ENCODE results near the gene PHF13.
"Not testable (repeated sequence)": the region's sequence is repeated elsewhere in the genome, so short reads cannot be mapped to it uniquely, and the experiment has no call there.

The PHF13 gene

DNA sequence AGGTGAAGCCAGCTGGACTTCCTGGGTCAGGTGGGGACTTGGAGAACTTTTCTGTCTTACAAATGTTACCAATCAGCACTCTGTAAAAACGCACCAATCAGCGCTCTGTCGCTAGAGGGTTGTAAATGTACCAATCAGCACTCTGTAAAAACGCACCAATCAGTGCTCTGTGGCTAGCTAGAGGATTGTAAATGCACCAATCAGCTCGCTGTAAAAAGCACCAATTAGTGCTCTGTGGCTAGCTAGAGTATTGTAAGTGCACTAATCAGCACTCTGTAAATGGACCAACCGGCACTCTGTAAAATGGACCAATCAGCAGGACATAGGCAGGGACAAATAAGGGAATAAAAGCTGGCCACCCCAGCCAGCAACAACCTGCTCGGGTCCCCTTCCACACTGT is 48.9 kb downstream of the PHF13 start:
- WGBS (ENCODE audit: insufficient coverage) = 100% methylated on average over 7 of the region's 7 CpGs
- H3K4me3 ChIP-seq (ENCODE audit: control insufficient read depth in 1 of 7, extremely low read depth in 1 of 7, insufficient read depth in 4 of 7, low read depth in 2 of 7, low read length in 6 of 7); H3K4me1 ChIP-seq (ENCODE audit: control extremely low read depth in 1 of 4, control insufficient read depth in 4 of 4, insufficient read depth in 4 of 4, low read length in 3 of 4); H3K9me3 ChIP-seq (ENCODE audit: control extremely low read depth in 1 of 5, control insufficient read depth in 4 of 5, insufficient read depth in 2 of 5, low read depth in 1 of 5, low read length in 4 of 5); H3K27ac ChIP-seq (ENCODE audit: insufficient read depth in 1 of 2, low read depth in 1 of 2, low read length in 2 of 2, poor library complexity in 1 of 2, severe bottlenecking in 2 of 2); DNase-seq; POLR2A ChIA-PET; H3K27me3 ChIP-seq (replicated peaks in 2 of 5; ENCODE audit: control insufficient read depth in 4 of 5, insufficient read depth in 5 of 5, low read length in 4 of 5): not testable (repeated sequence)
- H3K36me3 ChIP-seq (ENCODE audit: control insufficient read depth in 4 of 4, insufficient read depth in 4 of 4, low read length in 3 of 4) = peaks cover 3 to 50% (median 27%) of the 10 kb centered on the region in 4 experiments
- CTCF ChIA-PET = interaction anchor here (0.6 to 1.7 kb wide), 2 partner anchors 11 to 28 kb away, joined by 3 to 4 read pairs; no protein-coding TSS in a partner anchor

GRCh38 chr1:6666696-6667095 is 53.2 kb downstream of the PHF13 start:
- no peaks in the 10 kb centered on the region for H3K4me1 ChIP-seq (ENCODE audit: control extremely low read depth in 1 of 4, control insufficient read depth in 4 of 4, insufficient read depth in 4 of 4, low read length in 3 of 4)
- POLR2A ChIA-PET = no interaction called here
- no peaks in the 10 kb centered on the region for H3K27me3 ChIP-seq (replicated peaks in 2 of 5; ENCODE audit: control insufficient read depth in 4 of 5, insufficient read depth in 5 of 5, low read length in 4 of 5)
- DNase-seq = no peak
- H3K4me3 ChIP-seq (ENCODE audit: control insufficient read depth in 1 of 7, extremely low read depth in 1 of 7, insufficient read depth in 4 of 7, low read depth in 2 of 7, low read length in 6 of 7) = no peak overlapping the region
- no peak overlapping the region for H3K27ac ChIP-seq (ENCODE audit: insufficient read depth in 1 of 2, low read depth in 1 of 2, low read length in 2 of 2, poor library complexity in 1 of 2, severe bottlenecking in 2 of 2)
- 96% methylated on average over 4 of the region's 5 CpGs for WGBS (ENCODE audit: insufficient coverage)
- H3K9me3 ChIP-seq (ENCODE audit: control extremely low read depth in 1 of 5, control insufficient read depth in 4 of 5, insufficient read depth in 2 of 5, low read depth in 1 of 5, low read length in 4 of 5) = no peaks in the 10 kb centered on the region
- peaks cover 4 to 48% (median 27%) of the 10 kb centered on the region in 4 experiments for H3K36me3 ChIP-seq (ENCODE audit: control insufficient read depth in 4 of 4, insufficient read depth in 4 of 4, low read length in 3 of 4)
- CTCF ChIA-PET = no interaction called here

- DNase-seq = no peak
- H3K4me3 ChIP-seq (ENCODE audit: control insufficient read depth in 1 of 7, extremely low read depth in 1 of 7, insufficient read depth in 4 of 7, low read depth in 2 of 7, low read length in 6 of 7) = no peak overlapping the region
- peaks cover 5 to 51% (median 27%) of the 10 kb centered on the region in 4 experiments for H3K36me3 ChIP-seq (ENCODE audit: control insufficient read depth in 4 of 4, insufficient read depth in 4 of 4, low read length in 3 of 4)
- CTCF ChIA-PET = interaction anchor here (0.9 kb wide), 1 partner anchor 21 kb away, joined by 3 read pairs; no protein-coding TSS in a partner anchor
- no peak overlapping the region for H3K27ac ChIP-seq (ENCODE audit: insufficient read depth in 1 of 2, low read depth in 1 of 2, low read length in 2 of 2, poor library complexity in 1 of 2, severe bottlenecking in 2 of 2)
- no peaks in the 10 kb centered on the region for H3K9me3 ChIP-seq (ENCODE audit: control extremely low read depth in 1 of 5, control insufficient read depth in 4 of 5, insufficient read depth in 2 of 5, low read depth in 1 of 5, low read length in 4 of 5)
- no peaks in the 10 kb centered on the region for H3K4me1 ChIP-seq (ENCODE audit: control extremely low read depth in 1 of 4, control insufficient read depth in 4 of 4, insufficient read depth in 4 of 4, low read length in 3 of 4)
- 95% methylated on average over 5 of the region's 6 CpGs for WGBS (ENCODE audit: insufficient coverage)
- H3K27me3 ChIP-seq (replicated peaks in 2 of 5; ENCODE audit: control insufficient read depth in 4 of 5, insufficient read depth in 5 of 5, low read length in 4 of 5) = no peaks in the 10 kb centered on the region
- POLR2A ChIA-PET = no interaction called here
Observed at GRCh38 chr1:6667139-6667538, 53.6 kb downstream of the PHF13 start.

GRCh38 chr1:6668503-6668902 is 55.0 kb downstream of the PHF13 start:
- no peaks in the 10 kb centered on the region for H3K4me1 ChIP-seq (ENCODE audit: control extremely low read depth in 1 of 4, control insufficient read depth in 4 of 4, insufficient read depth in 4 of 4, low read length in 3 of 4)
- 97% methylated on average over 5 of the region's 9 CpGs for WGBS (ENCODE audit: insufficient coverage)
- H3K27ac ChIP-seq (ENCODE audit: insufficient read depth in 1 of 2, low read depth in 1 of 2, low read length in 2 of 2, poor library complexity in 1 of 2, severe bottlenecking in 2 of 2) = no peak overlapping the region
- H3K27me3 ChIP-seq (replicated peaks in 2 of 5; ENCODE audit: control insufficient read depth in 4 of 5, insufficient read depth in 5 of 5, low read length in 4 of 5) = no peaks in the 10 kb centered on the region
- POLR2A ChIA-PET = no interaction called here
- CTCF ChIA-PET = no interaction called here
- DNase-seq = no peak
- H3K9me3 ChIP-seq (ENCODE audit: control extremely low read depth in 1 of 5, control insufficient read depth in 4 of 5, insufficient read depth in 2 of 5, low read depth in 1 of 5, low read length in 4 of 5) = no peaks in the 10 kb centered on the region
- H3K36me3 ChIP-seq (ENCODE audit: control insufficient read depth in 4 of 4, insufficient read depth in 4 of 4, low read length in 3 of 4) = peaks cover 7 to 46% (median 25%) of the 10 kb centered on the region in 4 experiments
- H3K4me3 ChIP-seq (ENCODE audit: control insufficient read depth in 1 of 7, extremely low read depth in 1 of 7, insufficient read depth in 4 of 7, low read depth in 2 of 7, low read length in 6 of 7) = no peak overlapping the region

DNA sequence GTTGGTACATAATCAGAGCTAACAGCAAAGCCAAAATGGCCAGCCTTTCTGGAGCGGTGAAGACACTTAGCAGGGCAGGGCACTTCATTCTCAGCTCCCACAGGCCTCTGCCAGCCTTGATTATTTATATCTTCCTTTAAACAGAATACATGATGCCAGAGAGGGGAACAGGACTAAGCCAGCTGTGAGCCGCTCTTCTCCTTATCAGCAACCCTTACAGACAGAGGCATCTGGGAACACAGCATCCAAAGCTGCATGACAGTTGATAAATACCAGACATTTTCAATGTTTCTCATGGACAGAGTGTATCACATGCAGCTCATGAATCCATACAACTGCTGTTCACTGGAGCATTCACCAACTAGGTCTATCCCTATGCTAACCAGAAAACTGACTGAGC is 59.0 kb downstream of the PHF13 start:
- no peak overlapping the region for H3K27ac ChIP-seq (ENCODE audit: insufficient read depth in 1 of 2, low read depth in 1 of 2, low read length in 2 of 2, poor library complexity in 1 of 2, severe bottlenecking in 2 of 2)
- H3K27me3 ChIP-seq (replicated peaks in 2 of 5; ENCODE audit: control insufficient read depth in 4 of 5, insufficient read depth in 5 of 5, low read length in 4 of 5) = no peaks in the 10 kb centered on the region
- POLR2A ChIA-PET = no interaction called here
- CTCF ChIA-PET = no interaction called here
- DNase-seq = peak; percentile 22 to 73 (median 44)
- WGBS (ENCODE audit: insufficient coverage) = 86% methylated on average over 1 of the region's 2 CpGs
- H3K9me3 ChIP-seq (ENCODE audit: control extremely low read depth in 1 of 5, control insufficient read depth in 4 of 5, insufficient read depth in 2 of 5, low read depth in 1 of 5, low read length in 4 of 5) = no peaks in the 10 kb centered on the region
- H3K4me3 ChIP-seq (ENCODE audit: control insufficient read depth in 1 of 7, extremely low read depth in 1 of 7, insufficient read depth in 4 of 7, low read depth in 2 of 7, low read length in 6 of 7) = no peak overlapping the region
- no peaks in the 10 kb centered on the region for H3K4me1 ChIP-seq (ENCODE audit: control extremely low read depth in 1 of 4, control insufficient read depth in 4 of 4, insufficient read depth in 4 of 4, low read length in 3 of 4)
- H3K36me3 ChIP-seq (ENCODE audit: control insufficient read depth in 4 of 4, insufficient read depth in 4 of 4, low read length in 3 of 4) = peaks cover 4 to 41% (median 22%) of the 10 kb centered on the region in 4 experiments
